ENCODE results near the gene FAM118A.

DNA sequence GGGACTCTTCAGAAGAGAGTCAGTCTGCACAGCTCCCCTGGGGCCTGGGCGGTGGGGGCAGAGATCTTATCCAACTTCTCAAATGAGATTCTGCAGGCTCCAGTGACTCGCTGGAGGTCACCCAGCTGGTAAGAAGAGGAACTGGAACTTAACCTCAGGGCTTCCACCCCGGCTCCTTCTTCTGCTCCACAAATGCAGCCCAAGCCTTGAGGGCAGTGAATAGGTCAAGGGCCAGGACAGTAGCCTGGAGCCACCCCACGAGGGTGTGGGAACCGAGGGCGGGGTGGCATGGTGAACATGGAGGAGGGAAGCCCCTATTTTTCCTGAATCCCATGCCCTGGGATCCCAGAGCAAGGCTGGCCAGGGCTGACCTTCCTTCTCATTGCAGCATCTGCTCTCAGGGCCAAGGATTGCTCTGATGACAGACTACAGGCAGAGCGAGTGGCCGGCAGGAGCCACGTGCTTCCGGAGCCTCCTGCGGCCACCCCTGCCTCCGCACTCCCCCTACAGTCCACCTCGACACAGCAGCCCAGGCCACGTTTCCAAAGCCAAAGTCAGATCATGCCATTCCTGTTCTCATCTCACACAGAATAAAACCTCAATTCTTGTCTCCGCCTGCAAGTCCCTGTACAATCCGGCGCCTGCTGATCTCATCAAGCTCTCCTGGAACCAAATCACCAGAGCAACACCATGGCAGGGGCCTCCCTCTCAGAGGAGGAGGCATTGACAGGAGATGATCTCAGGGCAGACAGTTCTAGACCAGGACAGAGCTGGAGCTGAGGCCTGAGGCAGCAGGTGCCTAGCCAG, 46.1 kb upstream of the FAM118A start:
- TF ChIP-seq POLR2A (IDR thresholded peaks at IDR 0.05) (no peak), POLR2AphosphoS5 (IDR thresholded peaks at IDR 0.05; ENCODE audit: insufficient read depth in 1 of 2, low read depth in 1 of 2) (peak in 1 of 2 donors; percentile 62)
- TF ChIP-seq, protein P1, sequence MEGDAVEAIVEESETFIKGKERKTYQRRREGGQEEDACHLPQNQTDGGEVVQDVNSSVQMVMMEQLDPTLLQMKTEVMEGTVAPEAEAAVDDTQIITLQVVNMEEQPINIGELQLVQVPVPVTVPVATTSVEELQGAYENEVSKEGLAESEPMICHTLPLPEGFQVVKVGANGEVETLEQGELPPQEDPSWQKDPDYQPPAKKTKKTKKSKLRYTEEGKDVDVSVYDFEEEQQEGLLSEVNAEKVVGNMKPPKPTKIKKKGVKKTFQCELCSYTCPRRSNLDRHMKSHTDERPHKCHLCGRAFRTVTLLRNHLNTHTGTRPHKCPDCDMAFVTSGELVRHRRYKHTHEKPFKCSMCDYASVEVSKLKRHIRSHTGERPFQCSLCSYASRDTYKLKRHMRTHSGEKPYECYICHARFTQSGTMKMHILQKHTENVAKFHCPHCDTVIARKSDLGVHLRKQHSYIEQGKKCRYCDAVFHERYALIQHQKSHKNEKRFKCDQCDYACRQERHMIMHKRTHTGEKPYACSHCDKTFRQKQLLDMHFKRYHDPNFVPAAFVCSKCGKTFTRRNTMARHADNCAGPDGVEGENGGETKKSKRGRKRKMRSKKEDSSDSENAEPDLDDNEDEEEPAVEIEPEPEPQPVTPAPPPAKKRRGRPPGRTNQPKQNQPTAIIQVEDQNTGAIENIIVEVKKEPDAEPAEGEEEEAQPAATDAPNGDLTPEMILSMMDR (IDR thresholded peaks at IDR 0.05), result peak; percentile 46 to 82 (median 47)
